OCI-LY3 (cell line): Measurements from ENCODE around the gene LRRC32.

Experiments used
- EZH2phosphoT487 ChIP-seq: fragments of 200-600 bp; shearing (Covaris generic); IDR thresholded peaks from 2 replicates; pipeline ENCODE4 v1.6.1; 2018; ENCODE audit warnings: antibody characterized with exemption, mixed run types, low read depth
- TF ChIP-seq, protein P1 (sequence below): fragments of 200-600, 300-600 bp; sonication (generic); IDR thresholded peaks from 2 replicates; pipeline ENCODE4 v1.5.1; 2014; ENCODE audit warnings: antibody characterized with exemption, low read length, low read depth

DNA sequence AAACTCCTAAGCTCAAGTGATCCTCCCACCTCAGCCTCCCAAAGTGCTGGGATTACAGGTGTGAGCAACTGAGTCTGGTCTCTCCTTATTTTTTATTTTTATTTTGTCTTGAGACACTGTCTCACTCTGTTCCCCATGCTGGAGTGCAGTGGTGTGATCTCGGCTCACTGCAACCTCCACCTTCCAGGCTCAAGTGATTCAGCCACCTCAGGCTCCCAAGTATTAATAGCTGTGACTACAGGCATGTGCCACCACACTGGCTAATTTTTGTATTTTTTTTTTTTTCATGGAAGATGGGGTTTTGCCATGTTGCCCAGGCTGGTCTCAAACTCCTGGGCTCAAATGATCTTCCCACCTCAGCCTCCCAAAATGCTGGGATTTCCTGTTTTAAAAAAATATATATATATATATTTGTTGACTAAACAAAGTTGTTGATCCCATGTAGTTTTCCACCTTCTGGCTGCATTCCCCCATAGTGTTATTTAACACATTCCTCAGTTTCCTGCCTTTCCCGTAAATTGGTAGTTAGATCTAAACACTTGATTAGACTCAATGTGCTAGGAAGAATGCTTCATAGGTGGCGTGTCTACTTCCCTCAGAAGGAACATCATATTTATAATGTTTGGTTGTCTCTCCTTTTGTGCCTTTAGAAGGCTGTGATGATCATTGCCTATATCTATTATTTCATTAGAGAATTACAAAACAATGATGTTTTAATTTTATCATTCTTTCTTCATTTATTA is 38.8 kb downstream of the LRRC32 start:
- TF ChIP-seq, protein P1, sequence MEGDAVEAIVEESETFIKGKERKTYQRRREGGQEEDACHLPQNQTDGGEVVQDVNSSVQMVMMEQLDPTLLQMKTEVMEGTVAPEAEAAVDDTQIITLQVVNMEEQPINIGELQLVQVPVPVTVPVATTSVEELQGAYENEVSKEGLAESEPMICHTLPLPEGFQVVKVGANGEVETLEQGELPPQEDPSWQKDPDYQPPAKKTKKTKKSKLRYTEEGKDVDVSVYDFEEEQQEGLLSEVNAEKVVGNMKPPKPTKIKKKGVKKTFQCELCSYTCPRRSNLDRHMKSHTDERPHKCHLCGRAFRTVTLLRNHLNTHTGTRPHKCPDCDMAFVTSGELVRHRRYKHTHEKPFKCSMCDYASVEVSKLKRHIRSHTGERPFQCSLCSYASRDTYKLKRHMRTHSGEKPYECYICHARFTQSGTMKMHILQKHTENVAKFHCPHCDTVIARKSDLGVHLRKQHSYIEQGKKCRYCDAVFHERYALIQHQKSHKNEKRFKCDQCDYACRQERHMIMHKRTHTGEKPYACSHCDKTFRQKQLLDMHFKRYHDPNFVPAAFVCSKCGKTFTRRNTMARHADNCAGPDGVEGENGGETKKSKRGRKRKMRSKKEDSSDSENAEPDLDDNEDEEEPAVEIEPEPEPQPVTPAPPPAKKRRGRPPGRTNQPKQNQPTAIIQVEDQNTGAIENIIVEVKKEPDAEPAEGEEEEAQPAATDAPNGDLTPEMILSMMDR: no peak
- TF ChIP-seq EZH2phosphoT487: no peak
